GM21737 (cell line): ENCODE results near the gene B4GALT3.
"Not testable (repeated sequence)": the region's sequence is repeated elsewhere in the genome, so short reads cannot be mapped to it uniquely, and the experiment has no call there.

Experiments
- ATAC-seq: cut with Tn5 transposase; IDR thresholded peaks from one replicate; pipeline ENCODE4 v1.9.1; 2021; ENCODE audit warnings: mild to moderate bottlenecking, moderate library complexity; ENCODE audit not compliant: unreplicated experiment

B4GALT3 gene

DNA sequence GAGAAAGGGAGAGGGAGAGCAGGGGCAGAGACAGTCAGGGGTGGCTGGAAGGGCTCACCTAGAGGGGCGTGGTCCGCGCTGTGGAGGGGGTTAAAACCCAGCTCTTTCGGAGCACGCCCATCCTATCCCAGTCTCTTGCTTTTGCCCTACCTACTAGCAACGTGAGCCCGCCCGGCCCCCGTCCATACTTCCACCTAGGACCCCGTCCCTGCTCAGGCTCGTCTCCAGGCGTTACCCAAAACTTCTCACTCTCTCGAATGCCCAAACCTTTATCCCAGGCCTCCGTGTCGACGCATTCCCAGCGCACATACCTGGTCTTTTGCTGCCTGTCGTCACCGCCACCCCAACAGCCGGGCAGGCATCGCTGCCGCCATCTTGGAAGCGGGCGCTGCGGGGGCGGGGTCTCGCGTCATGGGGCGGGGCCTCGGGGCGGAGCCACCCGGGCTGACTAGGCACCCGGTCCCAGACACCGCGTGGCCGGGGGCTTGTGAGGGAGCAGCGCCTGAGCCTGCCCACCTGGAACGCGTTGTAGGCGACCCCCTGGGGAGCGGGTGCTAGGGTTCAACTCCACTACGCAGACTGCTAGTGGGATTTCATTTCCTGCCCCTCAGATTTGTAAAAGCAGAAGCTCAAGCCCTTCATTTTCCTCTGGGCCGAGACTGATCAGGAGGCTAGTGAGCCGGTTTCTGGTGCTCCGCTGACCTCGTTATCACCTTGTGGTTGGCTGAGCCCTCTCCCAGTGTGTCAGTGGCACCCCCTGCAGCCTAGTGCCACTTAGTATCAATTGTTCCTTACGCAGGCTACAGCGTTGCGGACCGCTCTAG lies at the start of gene B4GALT3:
Gene B4GALT3 (minus strand): TSS at position 396 of the 824 bp plus-strand sequence. CDS start 1,447 bp downstream, outside the sequence.
- peak; percentile 71 for ATAC-seq

DNA sequence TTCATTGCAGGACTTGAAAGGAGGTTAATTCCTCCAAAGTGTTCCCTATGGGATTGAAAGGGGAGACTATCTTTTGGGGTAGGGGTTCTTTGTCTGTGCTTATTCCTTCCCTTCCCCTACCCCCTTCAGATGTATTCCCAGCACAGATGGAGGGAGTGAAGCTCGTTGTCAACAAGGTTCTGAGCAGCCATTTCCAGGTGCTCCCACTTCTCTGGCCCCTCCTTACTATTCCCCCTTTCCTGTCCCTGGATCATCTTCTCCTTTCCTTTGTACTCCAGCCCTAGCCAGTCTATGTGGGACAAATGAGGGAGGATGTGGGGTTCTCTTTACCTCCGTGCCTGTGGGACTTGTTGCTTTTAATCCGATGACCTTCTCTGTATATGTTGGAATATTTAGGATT lies 49.5 kb upstream of the B4GALT3 start:
- ATAC-seq: no peak

DNA sequence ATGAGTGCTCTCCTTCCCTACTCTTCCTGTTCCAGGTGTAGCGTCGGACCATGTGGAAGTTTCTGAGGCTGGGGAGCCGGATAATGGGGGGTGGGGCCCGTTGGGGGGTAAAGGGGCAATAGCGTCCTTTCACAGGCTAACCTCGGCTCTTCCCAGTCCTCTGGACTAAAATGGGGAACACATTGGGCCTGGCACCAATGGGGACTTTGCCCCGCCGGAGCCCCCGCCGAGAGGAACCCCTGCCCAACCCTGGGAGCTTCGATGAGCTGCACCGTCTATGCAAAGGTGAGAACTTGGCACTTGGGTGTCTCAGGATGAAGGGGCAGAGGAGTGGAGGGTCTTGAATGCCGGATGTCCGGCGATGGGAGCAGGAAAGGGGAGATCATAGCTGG lies 49.0 kb upstream of the B4GALT3 start:
- no peak for ATAC-seq

DNA sequence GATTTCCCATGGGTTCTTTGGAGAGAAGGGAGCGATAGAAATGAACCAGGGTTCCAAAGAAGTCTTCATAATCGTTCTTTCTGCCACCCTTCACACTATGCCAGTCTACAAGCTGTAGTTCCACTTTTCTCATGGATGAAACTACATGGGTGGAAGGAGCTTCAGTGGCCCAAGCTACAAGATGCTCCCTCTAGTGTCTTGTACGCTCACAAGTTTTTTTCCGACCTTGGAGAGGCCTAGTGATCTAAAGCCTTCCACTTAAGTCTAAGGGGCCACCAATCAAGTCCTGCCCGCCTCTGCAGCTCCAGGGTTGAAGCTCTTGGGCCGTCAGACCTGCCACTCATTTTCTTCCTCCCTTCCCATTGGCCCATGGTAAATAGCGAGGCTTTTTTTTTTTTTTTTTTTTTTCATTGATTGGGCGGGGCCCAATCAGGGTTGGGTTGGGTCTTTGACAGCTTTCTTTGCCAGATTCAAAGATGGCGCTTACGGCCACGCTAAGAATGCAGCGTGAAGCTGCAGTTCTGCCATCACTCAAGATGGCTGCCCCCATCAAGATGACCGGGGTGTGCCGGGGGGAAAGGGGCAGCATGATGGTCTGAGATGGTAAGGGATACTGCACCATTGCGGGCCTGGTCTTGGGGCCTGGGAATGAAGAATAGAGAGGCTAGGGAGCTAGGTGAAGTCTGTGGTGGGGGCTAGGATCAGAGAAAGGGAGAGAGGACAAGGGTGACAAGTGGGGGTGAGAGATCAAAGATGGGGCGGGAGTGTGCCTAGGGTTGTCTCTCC lies 48.4 kb upstream of the B4GALT3 start, which contains the start of gene TOMM40L:
Gene TOMM40L (plus strand): TSS at position 527 of the 786 bp plus-strand sequence. CDS start 430 bp downstream, outside the sequence.
- ATAC-seq: peak; percentile 88

DNA sequence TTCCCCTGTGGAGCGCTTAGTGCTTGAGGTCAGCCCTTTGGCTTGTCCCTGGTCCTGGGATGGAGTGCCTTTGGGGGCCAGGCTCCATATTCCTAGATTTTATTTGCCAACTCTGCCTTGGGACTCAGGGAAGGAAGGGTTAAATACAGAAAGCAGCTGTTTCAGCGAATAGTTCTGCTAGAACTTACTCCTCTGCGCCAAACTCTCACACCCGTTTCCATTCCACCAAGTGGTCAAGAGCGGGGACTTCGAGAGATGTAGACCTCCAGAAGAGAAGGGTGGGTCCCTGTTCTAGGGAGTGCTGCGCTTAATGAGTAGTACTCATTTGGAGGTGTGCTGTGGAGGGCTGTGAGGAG lies 47.8 kb upstream of the B4GALT3 start:
- ATAC-seq: no peak

DNA sequence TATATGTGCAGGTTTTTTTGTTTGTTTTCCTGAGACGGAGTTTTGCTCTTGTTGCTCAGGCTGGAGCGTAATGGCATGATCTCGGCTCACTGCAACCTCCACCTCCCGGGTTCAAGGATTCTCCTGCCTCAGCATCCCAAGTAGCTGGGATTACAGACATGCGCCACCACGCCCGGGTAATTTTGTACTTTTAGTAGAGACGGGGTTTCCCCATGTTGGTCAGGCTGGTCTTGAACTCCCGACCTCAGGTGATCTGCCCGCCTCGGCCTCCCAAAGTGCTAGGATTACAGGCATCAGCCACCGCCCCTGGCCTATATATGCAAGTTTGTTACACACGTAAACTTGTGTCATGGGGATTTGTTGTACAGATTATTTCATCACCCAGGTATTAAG lies 47.4 kb upstream of the B4GALT3 start:
- not testable (repeated sequence) for ATAC-seq

DNA sequence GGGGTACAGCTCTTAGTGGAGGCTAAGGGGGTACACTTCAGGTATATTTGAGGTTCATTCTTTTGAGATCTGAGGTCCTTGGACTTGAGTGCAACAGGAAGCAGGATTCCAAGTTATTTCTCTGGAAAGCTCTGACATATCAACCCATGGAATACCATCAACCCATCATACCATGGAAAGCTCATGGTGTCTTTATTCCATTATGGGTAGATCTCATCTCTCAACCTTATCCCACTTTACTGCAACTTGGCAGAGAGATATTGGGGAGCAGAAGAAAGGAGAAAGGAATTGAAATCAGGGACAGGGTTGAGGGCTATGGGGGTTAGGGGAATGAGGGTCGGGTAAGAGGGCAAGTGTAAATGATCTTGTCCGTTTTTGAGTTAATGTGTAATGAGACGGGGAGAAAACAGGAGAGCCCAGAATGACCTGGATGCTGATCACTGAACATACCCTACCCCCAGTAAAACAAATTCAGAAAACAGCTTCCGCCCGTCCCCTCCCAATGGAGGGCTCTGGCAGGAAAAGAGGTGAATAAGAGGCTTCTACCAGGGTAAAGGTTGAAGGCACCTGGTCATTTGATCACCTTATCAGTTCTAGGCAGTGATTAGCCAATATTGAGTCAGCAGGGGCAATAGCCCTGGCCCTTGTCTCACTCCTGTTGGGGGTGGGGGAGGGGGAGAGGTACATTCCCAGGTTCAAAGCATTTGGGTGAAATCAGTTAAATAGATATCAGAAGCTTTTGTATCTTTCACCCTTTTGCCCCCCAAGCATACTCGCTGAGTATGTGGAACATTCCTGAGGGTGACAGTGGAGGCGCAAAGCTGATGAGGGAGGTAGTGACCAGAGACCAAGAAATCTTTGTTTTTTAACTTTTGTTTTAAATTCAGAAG lies 46.7 kb upstream of the B4GALT3 start:
- no peak for ATAC-seq

DNA sequence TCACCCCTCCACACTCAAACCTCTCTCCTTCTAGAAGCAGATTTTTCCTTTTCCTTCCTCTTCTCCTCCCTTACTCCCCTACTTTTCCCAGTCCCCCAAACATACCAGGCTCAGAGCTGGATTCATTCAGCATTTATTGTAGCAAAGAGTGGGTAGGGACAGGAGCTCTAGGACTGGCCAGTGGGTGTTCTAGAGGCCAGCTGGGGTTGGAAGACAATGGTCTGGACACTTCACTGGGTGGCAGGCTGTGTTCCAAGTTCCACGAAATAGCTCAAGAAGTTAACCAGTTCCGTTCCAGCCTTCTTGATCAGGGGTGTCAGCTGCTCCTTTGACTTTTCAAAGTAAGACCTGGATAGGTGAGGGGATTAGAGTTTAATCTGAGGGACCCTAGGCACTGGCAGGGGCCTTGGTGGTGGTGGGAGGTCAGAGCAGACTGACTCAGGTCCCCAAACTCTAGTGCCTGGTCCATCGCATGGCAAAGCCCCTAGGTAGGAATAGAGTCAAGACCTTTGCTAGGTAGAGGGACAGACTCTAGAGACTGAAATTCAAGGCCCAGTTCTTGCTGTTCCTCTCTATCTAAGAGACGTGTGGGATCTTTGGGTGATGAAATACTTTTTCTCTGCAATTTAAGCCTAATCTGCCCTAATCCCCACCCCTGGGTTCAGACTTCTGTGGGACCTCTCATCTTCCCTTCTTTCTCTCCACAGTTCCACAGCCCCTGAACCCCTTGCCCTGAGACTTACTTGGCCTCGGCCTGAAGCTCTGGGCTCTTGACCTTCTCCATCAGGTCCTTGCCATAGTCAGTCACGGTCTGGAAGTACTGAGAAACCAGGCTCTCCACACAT lies 45.1 kb upstream of the B4GALT3 start:
- no peak for ATAC-seq

DNA sequence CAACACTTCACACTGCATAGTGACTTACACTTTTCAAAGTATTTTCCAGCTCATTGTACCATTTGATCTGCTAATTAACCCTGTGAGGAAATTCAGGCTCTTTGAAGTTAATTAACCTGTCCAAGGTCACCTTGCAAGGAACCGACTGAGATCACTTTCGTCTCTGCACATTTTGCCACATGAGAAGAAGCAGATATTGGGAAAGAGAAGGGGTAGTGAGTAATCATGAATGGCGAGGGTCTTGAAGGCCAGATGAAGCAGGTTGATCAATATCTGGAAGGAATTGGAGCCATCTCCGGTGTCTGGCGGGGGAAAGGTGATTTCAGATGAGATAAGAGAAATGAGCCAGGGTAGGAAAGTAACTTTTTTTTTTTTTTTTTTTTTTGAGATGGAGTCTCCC lies 42.7 kb upstream of the B4GALT3 start:
- no peak for ATAC-seq

DNA sequence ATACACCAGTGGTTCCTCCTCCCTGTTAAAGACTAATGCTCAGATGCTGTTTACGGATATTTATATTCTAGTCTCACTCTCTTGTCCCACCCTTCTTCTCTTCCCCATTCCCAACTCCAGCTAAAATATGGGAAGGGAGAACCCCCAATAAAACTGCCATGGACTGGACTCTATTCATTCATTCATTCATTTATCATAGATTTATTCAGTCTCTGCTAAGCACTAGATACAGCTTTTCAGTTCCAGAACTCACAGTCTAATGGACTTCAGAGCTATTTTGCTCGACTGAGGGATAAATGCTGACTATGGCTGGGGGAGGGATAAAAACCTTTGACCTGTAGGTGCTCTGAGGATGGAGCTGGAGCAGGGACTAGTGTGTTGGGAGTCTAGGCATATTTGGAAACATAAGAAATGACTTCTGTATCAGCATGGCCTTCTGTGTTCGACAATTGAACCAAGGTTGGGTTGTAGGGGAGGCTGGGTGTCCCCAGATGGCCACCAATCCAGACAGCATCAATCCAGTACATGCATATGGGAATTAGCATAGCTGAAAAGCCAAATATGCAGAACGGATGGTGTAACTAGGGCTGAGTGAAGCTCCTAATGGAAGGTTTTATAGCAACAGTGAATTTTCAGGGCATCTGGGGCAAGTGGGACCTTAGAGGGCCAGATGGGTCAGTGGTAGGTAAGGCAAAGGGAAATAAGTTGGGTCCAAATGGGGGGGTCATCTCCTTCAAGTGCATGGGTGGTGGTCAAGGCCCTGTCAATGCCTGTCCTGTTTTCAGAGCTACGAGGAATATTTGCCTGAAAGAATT lies 42.0 kb upstream of the B4GALT3 start:
- ATAC-seq: no peak

DNA sequence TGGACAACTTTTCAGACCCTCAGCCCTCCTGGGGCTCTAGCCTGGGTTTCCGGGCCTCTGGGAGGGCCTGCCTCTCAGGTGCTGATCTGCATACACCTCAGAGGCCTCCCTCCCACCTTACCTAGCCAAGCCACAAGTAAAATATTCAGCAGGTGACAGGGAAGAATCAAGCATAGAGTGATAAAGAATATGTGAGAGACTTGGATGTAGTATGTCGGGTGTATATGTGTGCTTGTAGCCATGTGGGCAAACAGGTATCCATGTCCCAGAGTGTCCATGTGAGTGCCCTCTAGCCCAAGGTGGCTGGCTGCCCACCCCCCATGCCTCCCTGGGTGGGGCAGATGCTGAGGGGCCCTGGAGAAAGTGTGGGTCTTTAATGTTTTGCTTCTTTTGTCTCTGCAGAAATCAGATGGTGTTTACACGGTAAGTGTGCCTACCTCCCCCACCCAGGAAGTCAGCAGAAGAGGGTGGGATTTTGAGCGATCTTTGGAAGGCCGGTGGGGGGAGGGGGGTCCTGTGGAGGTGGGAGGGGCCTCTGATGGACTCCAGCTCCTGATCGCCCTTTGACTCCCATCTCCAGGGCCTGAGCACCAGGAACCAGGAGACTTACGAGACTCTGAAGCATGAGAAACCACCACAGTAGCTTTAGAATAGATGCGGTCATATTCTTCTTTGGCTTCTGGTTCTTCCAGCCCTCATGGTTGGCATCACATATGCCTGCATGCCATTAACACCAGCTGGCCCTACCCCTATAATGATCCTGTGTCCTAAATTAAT lies 41.2 kb upstream of the B4GALT3 start:
- ATAC-seq: no peak

DNA sequence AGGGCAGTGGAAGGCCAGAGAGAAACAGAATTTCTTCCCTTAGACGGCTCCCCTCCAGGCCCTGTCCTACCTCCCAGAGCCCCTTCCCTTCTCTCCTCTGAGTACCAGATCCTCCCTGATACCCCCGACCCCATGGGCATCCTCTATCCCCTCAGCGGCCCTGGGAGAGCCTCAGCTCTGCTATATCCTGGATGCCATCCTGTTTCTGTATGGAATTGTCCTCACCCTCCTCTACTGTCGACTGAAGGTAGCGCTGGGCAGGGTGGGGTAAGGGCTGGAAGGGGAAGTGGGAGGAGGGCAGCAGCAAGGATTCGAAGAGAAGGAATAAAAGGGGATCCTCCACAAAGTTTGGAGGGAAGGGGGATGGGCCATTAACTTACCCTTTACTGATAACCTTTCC lies 40.5 kb upstream of the B4GALT3 start:
- peak; percentile 4 for ATAC-seq

DNA sequence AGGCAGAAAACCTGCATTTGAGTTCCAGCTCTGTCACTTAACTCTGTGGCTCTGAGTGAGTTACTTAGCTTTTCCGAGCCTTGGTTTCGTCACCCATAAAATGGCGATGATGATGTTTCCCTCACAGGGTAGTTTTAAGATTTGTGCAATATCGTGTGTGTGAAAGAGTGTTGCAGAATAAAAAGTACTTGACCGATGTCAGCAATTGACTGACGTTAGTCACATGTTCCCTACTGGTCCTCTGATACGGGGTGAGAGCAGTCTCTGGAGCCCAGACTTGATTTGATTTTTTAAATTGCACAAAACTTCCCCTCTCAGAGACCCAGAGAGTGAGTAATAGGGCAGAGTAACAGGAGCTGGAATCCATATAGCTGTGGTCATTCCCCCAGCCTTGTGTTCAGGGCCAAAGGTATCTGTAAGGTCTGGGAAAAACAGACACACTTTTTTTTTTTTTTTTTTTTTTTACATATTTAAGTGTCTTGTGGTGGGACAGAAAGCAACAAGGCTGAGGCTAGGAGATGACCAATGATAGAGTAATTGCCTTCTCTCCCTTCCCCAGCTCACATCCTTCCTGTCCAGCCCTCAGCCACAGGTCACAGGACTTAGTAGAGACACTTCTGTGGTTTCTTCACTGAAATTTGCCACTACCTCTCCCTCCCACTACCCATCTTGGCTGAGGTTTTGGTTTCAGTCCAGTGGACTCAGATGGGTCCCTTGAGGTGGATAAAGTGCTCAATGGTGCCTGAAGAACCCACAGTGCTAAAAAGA lies 39.8 kb upstream of the B4GALT3 start:
- peak; percentile 73 for ATAC-seq

DNA sequence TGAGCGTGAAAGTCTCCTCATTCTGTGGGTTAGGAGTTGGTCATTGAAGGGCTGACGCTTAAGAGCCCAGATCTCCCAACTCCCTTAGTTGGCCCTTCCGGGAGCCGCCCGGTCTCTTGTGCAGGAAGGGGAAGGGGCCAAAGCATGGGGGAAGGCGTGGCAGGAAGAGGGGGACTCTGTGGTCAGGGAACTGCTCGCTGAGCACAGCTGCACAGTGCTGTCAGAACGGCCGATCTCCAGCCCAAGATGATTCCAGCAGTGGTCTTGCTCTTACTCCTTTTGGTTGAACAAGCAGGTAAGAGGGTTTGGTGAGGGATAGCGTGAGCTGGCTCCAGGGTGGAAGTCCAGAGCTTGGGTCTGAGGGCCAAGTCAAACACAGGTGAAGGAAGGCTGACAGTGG lies 37.8 kb upstream of the B4GALT3 start, which contains the start of gene FCER1G:
Gene FCER1G (plus strand): TSS at position 220 of the 400 bp plus-strand sequence. CDS start 27 bp downstream, at position 247.
- ATAC-seq: no peak

DNA sequence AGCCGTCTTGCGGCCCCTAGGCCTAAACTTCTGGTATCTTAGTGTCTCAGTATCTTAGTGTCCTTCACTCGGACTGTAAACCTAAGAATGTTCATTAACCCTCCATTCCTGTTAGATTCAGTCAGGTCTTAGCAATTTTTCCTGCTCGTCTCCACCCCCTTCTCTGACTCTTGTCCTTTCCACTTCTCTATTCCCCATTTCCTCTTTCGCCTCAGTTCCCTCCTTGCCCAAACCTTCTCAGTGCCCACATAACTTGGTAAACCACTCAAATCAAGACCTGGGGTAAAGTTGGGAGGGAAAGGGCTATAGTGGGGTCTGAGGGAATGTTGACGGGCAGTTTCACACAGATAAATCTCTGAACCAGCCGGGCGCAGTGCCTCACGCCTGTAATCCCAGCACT lies 37.1 kb upstream of the B4GALT3 start:
- no peak for ATAC-seq

DNA sequence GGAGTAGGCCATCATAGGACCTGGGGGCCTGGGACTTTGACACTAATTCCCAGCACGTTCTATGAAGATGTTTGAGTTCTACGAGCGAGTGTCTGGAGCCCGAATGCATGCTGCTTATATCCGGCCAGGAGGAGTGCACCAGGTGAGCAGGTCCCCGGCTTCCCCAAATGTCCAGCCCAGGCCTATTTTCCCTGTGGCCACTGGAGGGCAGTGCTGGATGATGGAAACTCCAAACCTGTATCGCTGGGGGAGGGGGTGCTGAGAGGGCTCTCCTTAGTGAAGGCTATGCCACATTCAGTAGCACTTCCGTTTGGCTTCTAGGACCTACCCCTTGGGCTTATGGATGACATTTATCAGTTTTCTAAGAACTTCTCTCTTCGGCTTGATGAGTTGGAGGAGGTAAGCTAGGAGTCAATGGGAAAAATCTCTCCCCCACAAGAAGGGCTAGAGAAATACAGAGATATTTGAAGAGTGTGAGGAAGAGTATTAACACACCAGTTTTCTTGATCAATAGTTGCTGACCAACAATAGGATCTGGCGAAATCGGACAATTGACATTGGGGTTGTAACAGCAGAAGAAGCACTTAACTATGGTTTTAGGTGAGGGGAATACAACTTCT lies 32.6 kb upstream of the B4GALT3 start:
- ATAC-seq: peak; percentile 63

DNA sequence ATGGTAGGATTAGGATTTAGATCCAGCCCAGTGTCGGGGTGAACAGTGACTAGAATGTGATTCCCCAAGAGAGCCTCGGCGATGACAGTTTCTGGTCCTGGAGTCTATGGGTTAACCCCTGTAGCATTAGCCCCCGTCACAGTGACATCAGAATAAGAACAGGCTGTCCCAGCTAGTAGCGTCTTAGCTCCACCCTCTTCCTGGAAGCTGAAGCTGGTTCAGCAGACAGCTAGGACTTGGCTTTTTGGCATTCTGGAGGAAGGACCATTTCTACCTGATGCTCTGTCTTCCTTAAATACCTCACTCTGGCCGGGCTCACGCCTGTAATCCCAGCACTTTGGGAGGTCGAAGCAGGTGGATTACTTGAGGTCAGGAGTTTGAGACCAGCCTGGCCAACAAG lies 29.9 kb upstream of the B4GALT3 start:
- no peak for ATAC-seq
